ENCODE results near the gene CCDC148.

The CCDC148 gene

DNA sequence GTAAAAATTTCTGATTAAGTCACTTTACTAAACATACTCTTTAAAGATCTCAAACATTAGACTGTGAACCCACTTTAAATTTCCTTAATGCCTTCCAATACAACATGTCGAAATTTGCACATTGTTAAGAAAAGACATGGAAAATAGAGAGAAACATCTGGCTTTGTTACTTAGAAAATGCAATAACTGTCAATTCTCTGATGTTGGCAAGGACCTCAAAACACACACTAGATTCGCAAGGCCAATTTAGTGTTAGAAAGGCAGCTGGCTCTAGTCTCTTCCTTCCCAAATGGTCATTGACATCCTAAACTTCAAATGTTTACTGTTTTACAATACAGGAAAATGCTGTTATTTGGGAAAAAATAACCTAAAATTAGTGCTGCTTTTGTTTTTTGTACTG lies 244.3 kb downstream of the CCDC148 start:
- no peak for DNase-seq (ENCODE audit: low read depth, low spot score)

DNA sequence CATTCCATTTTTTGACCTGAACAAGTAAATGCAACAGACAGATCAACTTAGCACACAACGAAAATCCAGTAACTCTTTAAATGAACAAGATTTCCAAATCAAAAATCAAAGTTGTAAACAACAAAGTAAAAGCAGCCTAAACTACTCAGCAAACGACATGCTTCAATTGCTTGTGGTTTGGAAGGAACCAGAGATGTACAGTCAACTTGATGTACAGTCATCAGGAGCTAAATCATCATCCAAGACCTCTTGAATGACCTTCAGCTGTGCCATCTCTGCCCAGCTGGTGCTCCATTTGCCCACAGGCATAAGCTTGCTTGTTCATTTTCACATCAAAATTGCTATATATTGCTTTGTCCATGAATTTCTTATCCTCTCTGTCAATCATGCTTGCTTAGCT lies 245.1 kb downstream of the CCDC148 start:
- DNase-seq (ENCODE audit: low read depth, low spot score) = no peak

- no peak for DNase-seq (ENCODE audit: low read depth, low spot score)
Measured at GRCh38 chr2:158207354-158207753, 249.2 kb downstream of the CCDC148 start.

DNA sequence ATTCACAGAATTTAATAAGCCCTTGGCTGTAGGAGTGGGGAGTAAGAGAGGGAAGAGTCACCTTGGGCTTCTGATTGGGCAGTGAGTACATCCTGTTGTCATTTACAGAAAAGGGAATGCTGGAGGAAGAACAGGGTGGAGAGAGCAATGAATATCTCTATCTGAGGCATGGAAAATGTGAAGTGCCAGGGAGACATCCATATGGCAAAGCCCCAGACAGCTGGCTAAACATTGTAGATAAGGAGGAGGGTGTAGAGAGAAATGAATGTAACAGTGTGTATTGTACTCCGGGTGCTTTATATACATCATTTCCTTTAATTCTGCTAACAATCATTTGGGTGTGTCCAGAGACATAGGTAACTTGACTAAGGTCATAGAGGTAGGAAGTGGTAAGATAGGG lies 251.3 kb downstream of the CCDC148 start:
- no peak for DNase-seq (ENCODE audit: low read depth, low spot score)

DNA sequence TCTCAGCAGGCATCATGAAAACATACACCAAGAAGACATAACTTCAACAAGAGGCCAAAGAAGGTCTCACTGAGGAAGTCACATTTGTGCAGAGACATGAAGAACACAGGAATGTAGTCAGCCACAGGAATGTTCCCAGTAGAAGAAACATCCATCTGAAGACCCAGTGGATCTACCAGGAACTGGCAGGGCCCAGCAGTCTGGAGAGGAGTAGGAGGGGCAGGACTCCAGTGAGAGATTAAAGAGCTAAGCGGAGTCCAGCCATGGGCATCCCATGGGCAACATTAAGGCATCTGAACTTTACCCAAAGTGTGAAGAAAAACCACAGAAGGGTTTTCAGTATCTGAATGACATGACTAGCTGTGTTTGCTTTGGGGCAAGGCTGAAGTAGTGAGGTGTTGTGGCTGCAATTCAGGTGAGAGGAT lies 251.8 kb downstream of the CCDC148 start:
- no peak for DNase-seq (ENCODE audit: low read depth, low spot score)

DNA sequence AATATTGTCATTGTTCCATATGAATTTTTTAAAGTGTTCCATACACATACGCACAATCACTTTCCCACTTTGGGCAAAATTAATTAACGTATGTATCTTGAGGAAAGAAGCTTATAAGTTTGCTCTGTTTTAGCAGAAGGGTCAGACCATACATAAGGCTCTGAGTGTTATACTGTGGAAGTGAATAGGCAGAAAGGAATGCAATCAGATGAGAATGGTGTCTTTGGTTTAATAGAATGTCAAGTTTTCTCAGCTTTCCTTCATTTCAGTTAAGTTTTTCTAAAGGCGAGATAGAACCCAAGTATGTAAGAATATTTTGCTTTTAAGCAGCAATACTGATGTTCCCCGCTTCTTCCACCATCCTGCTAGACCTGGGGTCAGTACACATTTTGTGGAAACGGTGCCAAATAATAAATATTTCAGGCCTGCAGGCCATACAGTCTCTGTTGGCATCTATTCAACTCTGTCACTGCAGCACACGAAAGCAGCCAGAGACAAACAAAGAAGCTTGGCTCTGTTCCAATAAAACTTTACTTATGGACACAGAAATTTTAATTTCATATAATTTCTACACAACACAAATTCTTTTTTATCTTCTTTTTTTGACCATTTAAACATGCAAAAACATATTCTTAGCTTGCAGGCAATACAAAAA lies 254.3 kb downstream of the CCDC148 start:
- no peak for DNase-seq (ENCODE audit: low read depth, low spot score)

GRCh38 chr2:158199928-158200650 lies 256.5 kb downstream of the CCDC148 start:
- no peak for DNase-seq (ENCODE audit: low read depth, low spot score)

- DNase-seq (ENCODE audit: low read depth, low spot score) = no peak
Measured at GRCh38 chr2:158197940-158198339, 258.6 kb downstream of the CCDC148 start.

- DNase-seq (ENCODE audit: low read depth, low spot score) = no peak
Measured at GRCh38 chr2:158194229-158194628, 262.3 kb downstream of the CCDC148 start.

GRCh38 chr2:158192515-158193443 lies 263.8 kb downstream of the CCDC148 start:
- no peak for DNase-seq (ENCODE audit: low read depth, low spot score)

DNA sequence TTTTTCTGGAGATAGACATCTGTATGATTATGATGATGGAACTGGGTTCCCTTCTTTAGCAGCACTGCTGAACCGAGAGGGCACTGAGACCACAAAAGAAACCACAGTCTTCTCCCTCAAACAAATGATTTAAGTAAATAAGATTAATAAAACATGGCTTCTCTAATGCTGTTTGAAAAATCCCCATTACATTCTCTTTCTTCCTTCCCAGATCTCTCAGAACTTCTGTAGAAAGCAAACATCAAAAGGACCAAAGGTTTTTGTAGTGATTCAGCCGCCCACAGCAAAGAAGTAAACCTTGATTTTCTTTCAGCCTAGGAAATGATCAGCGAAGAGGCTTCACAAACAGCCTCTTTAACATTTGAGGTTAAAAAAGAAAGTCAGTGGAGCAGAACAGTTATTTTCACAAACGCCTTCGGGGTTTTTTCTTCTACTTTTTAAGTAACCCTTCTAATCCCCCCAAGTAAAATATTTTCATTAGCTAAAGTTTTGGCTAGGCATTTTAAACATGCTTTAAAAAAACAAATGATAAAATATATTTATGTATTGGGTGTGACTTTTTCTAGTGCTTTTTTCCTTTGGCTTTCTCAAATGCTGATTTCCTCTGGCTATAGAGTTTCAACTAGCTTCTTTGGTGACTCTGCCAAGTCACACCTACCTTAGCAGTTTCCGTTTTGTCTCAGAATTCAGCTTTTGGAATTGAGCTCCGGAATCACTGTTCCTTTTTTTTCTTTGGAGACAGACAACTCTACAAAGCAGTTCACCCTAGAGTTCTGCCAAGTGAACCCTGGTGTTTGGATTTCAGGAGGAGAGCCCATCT lies 265.3 kb downstream of the CCDC148 start:
- no peak for DNase-seq (ENCODE audit: low read depth, low spot score)

DNA sequence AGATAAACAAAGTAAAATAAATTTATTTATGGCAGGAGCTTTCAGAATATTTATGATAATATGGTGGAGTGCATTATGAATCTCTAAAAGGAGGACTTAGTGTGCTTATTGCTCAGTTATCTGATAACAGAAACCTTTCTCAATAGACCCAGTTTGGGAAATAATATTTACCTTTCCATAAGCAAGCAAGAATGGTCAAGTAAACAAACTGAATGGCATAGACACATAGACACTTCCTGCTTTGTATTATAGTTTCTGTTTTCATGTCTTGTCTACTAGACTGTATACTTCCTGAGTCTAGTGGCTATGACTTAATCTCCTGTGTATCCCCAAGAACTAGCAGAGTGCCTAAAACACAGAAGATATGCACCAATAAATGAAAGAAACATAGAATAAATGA lies 267.0 kb downstream of the CCDC148 start:
- DNase-seq (ENCODE audit: low read depth, low spot score) = no peak

DNA sequence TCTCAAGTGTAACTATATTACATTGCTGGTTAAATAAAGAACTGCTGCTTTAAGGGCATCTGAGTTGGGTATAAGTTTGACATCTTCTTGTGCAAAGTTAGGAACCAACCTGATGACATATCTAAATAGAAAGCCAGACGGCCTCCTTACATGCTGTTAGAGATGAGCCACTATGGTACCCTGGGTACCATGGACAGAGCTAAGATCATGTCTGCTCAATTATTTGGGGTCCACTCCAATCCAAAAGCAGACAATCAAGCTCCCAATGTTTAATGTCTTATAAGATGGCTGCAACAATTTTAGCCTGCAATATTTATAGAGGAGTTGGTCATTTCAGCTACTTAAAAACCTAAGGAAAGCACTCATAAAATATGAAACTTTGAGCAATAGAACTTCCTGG lies 268.6 kb downstream of the CCDC148 start:
- no peak for DNase-seq (ENCODE audit: low read depth, low spot score)

DNA sequence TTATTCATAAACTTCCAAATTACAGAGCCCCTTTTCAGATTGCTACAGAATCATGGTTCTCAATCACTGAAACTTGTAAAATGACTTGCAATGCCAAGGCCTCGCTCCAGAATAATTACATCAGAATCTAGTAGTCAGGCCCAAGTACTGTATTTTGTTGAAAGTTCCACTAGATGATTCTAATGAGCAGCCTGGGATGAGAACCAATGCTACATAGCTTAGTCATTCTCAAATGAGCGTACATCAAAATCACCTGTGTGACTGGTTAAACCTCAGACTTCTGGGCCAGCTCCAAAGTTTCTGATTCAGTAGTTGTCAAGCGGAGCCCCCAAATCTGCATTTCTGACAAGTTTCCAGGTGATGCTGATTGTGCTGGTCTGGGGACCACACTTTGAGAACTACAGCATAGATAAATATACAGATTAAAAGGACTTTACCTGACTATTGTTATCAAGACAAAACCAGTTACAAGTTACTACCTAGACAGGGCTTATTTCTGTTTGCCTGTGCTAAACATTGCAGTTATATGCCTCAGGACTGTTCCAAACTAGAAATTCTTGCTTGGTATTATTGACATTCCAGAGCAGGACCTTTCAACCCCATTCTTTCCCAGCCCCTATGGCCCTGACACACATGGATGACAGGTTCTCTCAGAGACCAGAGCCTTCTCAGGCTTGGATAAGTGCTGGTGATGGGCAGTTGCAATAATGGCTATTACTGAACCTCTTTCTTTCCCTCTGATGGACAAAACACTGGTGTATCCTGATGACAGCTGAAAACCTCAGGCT lies 271.8 kb downstream of the CCDC148 start:
- no peak for DNase-seq (ENCODE audit: low read depth, low spot score)

- no peak for DNase-seq (ENCODE audit: low read depth, low spot score)
Measured at GRCh38 chr2:158184001-158184400, 272.6 kb downstream of the CCDC148 start.

- no peak for DNase-seq (ENCODE audit: low read depth, low spot score)
Measured at GRCh38 chr2:158182676-158183295, 273.8 kb downstream of the CCDC148 start.

- no peak for DNase-seq (ENCODE audit: low read depth, low spot score)
Measured at GRCh38 chr2:158181171-158181570, 275.4 kb downstream of the CCDC148 start.

- no peak for DNase-seq (ENCODE audit: low read depth, low spot score)
Measured at GRCh38 chr2:158179660-158180059, 276.9 kb downstream of the CCDC148 start.

DNA sequence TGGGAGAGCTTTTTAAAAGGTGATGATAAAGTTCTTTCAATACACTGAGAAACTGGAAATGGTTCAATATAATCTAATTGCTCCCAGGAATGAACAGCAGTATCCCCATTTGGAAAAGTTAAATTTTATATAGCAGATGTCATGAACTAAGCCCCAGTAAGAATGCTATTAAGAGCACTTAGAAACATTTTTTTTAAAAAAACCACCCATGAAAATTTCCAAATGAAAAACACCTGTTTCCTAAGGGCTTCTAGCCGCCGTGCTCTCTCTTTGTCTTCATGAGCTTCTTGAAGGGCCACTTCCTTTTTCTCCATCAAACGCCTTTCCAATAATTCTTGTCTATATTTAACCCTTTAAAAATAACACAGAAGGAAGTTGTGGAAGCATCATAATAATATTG lies 277.9 kb downstream of the CCDC148 start:
- DNase-seq (ENCODE audit: low read depth, low spot score) = no peak

GRCh38 chr2:158174956-158175355 lies 281.6 kb downstream of the CCDC148 start:
- DNase-seq (ENCODE audit: low read depth, low spot score) = no peak

All from activated CD4-positive, CD25-positive, alpha-beta regulatory T cell treated with anti-CD3 and anti-CD28 coated beads, Interleukin-2, amount 50 U/mL, for 16 hours (primary cell).